Breast epithelium (tissue), 4 donors: Measurements from ENCODE around the gene MIOS. TPM values are rescaled to one million over a fixed set of nuclear protein-coding genes. Genes with fewer than 3 reads are reported as not detected.

Source experiments
- DNase-seq, 2 donors: peaks; one replicate each; pipeline ENCODE4 v3.0.0-alpha.2; 2019; ENCODE audit warnings: low spot score in 2 of 2
- H3K27ac ChIP-seq, 2 donors: fragments of 200-600 bp; sonication (generic) in 1 of 2; one replicate each; pipeline ENCODE4 v1.5.1; 2016 to 2019; ENCODE audit warnings: mild to moderate bottlenecking in 1 of 2
- H3K27me3 ChIP-seq, 2 donors: fragments of 200-600 bp; sonication (generic) in 1 of 2; one replicate each; pipeline versions ENCODE4 v1.5.1 to v1.6.0; 2017 to 2019; ENCODE audit warnings: control low read depth in 1 of 2, mild to moderate bottlenecking in 1 of 2
- H3K36me3 ChIP-seq: fragments of 200-600 bp; one replicate; pipeline ENCODE4 v1.5.1; 2019
- H3K4me1 ChIP-seq, 2 donors: fragments of 200-600 bp; sonication (generic); one replicate each; pipeline ENCODE4 v1.5.1; 2016 to 2019; ENCODE audit warnings: control low read depth in 1 of 2
- H3K4me3 ChIP-seq, 3 donors: fragments of 200-600 bp; sonication (generic); 1 replicate in 2 of 3; 2 replicates in 1 of 3; pipeline ENCODE4 v1.5.1; 2016 to 2019; ENCODE audit warnings: mild to moderate bottlenecking in 3 of 3, moderate library complexity in 2 of 3
- H3K9me3 ChIP-seq, 2 donors: fragments of 200-600 bp; sonication (generic) in 1 of 2; one replicate each; pipeline ENCODE4 v1.5.1; 2016 to 2019; ENCODE audit warnings: control low read depth in 1 of 2
- POLR2A ChIP-seq: fragments of 450-650 bp; IDR thresholded peaks from one replicate; pipeline ENCODE4 v1.6.1; 2016; ENCODE audit warnings: antibody characterized with exemption, mild to moderate bottlenecking, moderate library complexity
- POLR2AphosphoS5 ChIP-seq, 3 donors: sonication (generic); formaldehyde crosslinking; IDR thresholded peaks; one replicate each; pipeline ENCODE4 v1.6.1; 2017; ENCODE audit warnings: antibody characterized with exemption in 3 of 3
- intact Hi-C: fragments of 100-400 bp; cut with DNase I; formaldehyde crosslinking; loops from one replicate; pipeline ENCODE4 v1.15.1; 2023; ENCODE audit warnings: low total_unique reads
- total RNA-seq, 3 donors: library from RNA; depleted of rRNA; stranded (reverse); fragments of >200 nt; gene quantifications; one replicate each; pipeline ENCODE4 v1.1.0, GENCODE V29; 2016
- TF ChIP-seq, protein P1 (sequence below), 3 donors: fragments of 450-650 bp; IDR thresholded peaks; one replicate each; pipeline ENCODE4 v1.5.1; 2016 to 2017; ENCODE audit warnings: antibody characterized with exemption in 3 of 3, mild to moderate bottlenecking in 3 of 3, moderate library complexity in 3 of 3

Gene MIOS
- total RNA-seq, 3 donors from 2014 or later: 35.0 to 59.9 (median 56.7) TPM

DNA sequence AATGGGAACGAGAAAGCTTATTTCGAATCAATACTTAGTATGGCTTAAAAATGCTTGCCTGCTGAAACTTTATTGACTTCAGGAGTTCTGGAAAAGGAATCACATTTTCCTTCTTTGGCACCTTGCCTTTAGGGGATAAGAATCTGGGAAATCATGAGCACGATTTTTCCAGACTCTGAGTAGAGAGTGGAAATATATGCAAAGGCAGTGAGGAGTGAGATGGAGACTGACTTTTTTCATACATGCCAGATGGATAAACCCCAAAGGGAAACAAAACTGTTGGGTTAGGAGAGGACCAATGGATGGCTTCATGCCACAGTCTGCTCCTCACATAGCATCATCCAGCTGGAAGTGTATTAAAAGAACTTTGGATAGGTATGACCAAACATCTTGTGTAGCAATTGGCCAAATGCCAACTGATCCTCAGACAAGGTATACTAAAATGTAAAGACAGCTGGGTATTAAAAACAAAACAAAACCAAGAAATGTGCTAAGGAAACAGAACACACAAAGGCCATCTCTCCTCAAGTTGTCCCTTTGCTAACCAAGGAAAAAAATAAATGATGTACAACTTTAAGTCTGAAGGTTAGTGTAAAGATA is 32.8 kb upstream of the MIOS start:
- no peaks in the 10 kb centered on the region for H3K9me3 ChIP-seq
- no peaks in the 10 kb centered on the region for H3K4me1 ChIP-seq
- no peak for DNase-seq
- H3K27me3 ChIP-seq: no peaks in the 10 kb centered on the region
- no peaks in the 10 kb centered on the region for H3K36me3 ChIP-seq
- no peak overlapping the region for H3K4me3 ChIP-seq
- H3K27ac ChIP-seq: no peak overlapping the region
- intact Hi-C loops: loop anchor here (10.0 kb wide), 1 partner anchor 429 kb away; no protein-coding TSS in a partner anchor
- TF ChIP-seq, protein P1, sequence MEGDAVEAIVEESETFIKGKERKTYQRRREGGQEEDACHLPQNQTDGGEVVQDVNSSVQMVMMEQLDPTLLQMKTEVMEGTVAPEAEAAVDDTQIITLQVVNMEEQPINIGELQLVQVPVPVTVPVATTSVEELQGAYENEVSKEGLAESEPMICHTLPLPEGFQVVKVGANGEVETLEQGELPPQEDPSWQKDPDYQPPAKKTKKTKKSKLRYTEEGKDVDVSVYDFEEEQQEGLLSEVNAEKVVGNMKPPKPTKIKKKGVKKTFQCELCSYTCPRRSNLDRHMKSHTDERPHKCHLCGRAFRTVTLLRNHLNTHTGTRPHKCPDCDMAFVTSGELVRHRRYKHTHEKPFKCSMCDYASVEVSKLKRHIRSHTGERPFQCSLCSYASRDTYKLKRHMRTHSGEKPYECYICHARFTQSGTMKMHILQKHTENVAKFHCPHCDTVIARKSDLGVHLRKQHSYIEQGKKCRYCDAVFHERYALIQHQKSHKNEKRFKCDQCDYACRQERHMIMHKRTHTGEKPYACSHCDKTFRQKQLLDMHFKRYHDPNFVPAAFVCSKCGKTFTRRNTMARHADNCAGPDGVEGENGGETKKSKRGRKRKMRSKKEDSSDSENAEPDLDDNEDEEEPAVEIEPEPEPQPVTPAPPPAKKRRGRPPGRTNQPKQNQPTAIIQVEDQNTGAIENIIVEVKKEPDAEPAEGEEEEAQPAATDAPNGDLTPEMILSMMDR (IDR thresholded peaks at IDR 0.05): no peak
- TF ChIP-seq POLR2AphosphoS5 (IDR thresholded peaks at IDR 0.05): no peak
- TF ChIP-seq POLR2A: no peak

GRCh38 chr7:7535691-7536090 is 31.0 kb upstream of the MIOS start, which contains the start of gene COL28A1:
COL28A1 (minus strand) TSS chr7:7535873; CDS start chr7:7532875, 2,998 bp downstream.
- no peaks in the 10 kb centered on the region for H3K4me1 ChIP-seq
- DNase-seq: no peak
- no peak for TF ChIP-seq POLR2A
- no peaks in the 10 kb centered on the region for H3K36me3 ChIP-seq
- H3K27ac ChIP-seq: no peak within 1 kb of the TSS
- no peak within 1 kb of the TSS for H3K4me3 ChIP-seq
- H3K9me3 ChIP-seq: no peaks in the 10 kb centered on the region
- H3K27me3 ChIP-seq: no peaks in the 10 kb centered on the region
- intact Hi-C loops: loop anchor here (10.0 kb wide), 1 partner anchor 431 kb away; no protein-coding TSS in a partner anchor

DNA sequence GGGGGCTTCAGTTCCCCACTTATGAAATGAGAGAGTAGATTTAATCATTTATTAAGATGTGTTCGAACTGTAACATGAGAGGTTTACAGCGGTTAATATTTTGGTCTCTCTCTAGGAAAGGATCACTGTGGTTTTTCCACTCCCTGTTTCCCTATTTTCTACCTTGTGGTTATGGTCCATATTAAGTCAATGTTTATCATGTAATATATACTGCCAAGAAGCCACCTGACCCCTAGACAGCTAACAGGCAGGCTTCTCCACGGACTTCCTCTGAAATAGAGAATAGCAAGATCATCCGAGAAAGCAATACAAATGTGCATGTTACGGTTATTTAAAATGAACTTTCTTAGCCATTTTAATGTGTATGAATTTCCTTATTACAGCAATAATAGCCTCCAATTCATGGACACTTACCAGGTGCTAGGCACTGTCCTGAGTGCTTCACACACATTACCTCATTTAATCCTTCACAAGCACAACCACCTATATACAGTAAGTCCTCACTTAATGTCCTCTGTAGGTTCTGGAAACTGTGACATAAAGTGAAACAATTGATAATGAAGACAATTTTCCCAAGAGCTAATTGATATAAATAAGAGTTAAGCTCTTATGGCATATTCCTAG is 30.2 kb upstream of the MIOS start:
- no peak overlapping the region for H3K27ac ChIP-seq
- H3K27me3 ChIP-seq: no peaks in the 10 kb centered on the region
- H3K36me3 ChIP-seq: no peaks in the 10 kb centered on the region
- intact Hi-C loops: loop anchor here (10.0 kb wide), 1 partner anchor 432 kb away; no protein-coding TSS in a partner anchor
- no peak overlapping the region for H3K4me3 ChIP-seq
- H3K4me1 ChIP-seq: no peaks in the 10 kb centered on the region
- H3K9me3 ChIP-seq: no peaks in the 10 kb centered on the region
- no peak for DNase-seq
- TF ChIP-seq POLR2AphosphoS5 (IDR thresholded peaks at IDR 0.05) (no peak), POLR2A (no peak)
- TF ChIP-seq, protein P1 (IDR thresholded peaks at IDR 0.05): no peak

DNA sequence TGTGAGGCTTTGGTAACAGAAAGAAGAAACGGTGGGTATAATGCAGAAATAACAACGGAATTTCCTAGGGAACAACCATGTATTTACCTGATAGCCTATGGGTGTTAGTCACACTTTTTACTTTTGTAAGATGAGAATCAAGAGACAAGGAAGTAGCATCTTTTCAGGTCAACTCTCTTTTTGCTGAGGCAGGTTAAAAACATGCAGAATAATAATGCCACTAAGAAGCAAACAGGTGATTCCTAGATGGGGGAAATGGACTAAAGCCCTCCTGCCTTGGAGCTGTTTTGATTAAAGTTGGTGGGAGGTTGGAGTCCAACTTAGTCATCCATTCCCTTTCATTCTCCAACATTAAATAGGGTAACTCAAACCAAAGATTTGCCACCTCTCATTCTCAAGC is 29.0 kb upstream of the MIOS start:
- TF ChIP-seq, protein P1 (IDR thresholded peaks at IDR 0.05): no peak
- TF ChIP-seq POLR2A (no peak), POLR2AphosphoS5 (IDR thresholded peaks at IDR 0.05) (no peak)
- intact Hi-C loops: loop anchor here (10.0 kb wide), 1 partner anchor 433 kb away; no protein-coding TSS in a partner anchor
- no peak for DNase-seq
- Histone ChIP-seq H3K27me3 (no peaks in the 10 kb centered on the region), H3K27ac (no peak overlapping the region), H3K36me3 (no peaks in the 10 kb centered on the region), H3K4me1 (no peaks in the 10 kb centered on the region), H3K9me3 (no peaks in the 10 kb centered on the region), H3K4me3 (no peak overlapping the region)

- Histone ChIP-seq H3K27ac (no peak overlapping the region), H3K36me3 (no peaks in the 10 kb centered on the region), H3K9me3 (no peaks in the 10 kb centered on the region), H3K4me3 (no peak overlapping the region), H3K4me1 (no peaks in the 10 kb centered on the region), H3K27me3 (no peaks in the 10 kb centered on the region)
- intact Hi-C loops: loop anchor here (10.0 kb wide), 1 partner anchor 434 kb away; no protein-coding TSS in a partner anchor
- DNase-seq: no peak
- TF ChIP-seq, protein P1 (IDR thresholded peaks at IDR 0.05): no peak
- no peak for TF ChIP-seq POLR2A
- no peak for TF ChIP-seq POLR2AphosphoS5 (IDR thresholded peaks at IDR 0.05)
These were observed 27.5 kb upstream of the MIOS start for GRCh38 chr7:7539152-7539551.
